ENCODE data around the gene PHF20.

DNA sequence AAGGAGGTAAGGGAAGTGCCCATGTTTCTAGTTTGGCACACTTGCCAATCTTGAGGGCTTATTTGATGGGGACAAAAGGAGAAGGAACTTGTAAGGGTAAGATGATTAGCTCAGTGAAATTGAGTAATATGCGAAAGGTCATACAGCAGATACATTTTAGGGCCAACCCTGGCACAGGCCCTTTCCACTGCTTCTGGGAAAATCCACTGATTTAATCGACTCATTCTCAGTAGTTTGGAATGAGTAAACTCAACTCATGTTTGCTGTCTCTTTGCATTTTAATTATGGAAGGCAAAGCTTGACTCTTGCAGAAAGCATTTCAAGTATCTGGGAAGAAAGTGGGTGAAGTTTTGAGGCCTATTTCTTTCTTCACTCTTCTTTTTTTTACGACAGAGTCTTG is 20.0 kb downstream of the PHF20 start:
- TF ChIP-seq, protein P1, sequence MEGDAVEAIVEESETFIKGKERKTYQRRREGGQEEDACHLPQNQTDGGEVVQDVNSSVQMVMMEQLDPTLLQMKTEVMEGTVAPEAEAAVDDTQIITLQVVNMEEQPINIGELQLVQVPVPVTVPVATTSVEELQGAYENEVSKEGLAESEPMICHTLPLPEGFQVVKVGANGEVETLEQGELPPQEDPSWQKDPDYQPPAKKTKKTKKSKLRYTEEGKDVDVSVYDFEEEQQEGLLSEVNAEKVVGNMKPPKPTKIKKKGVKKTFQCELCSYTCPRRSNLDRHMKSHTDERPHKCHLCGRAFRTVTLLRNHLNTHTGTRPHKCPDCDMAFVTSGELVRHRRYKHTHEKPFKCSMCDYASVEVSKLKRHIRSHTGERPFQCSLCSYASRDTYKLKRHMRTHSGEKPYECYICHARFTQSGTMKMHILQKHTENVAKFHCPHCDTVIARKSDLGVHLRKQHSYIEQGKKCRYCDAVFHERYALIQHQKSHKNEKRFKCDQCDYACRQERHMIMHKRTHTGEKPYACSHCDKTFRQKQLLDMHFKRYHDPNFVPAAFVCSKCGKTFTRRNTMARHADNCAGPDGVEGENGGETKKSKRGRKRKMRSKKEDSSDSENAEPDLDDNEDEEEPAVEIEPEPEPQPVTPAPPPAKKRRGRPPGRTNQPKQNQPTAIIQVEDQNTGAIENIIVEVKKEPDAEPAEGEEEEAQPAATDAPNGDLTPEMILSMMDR (IDR thresholded peaks at IDR 0.05; ENCODE audit: low read length): no peak
- TF ChIP-seq EZH2 (optimal IDR thresholded peaks at IDR 0.05; ENCODE audit: low read depth, low read length) (no peak), EZH2phosphoT487 (IDR thresholded peaks at IDR 0.05; ENCODE audit: low read length) (no peak)
